Gastrocnemius medialis (tissue), 4 donors: ENCODE data around the gene SPEM1.

Source experiments
- CTCF ChIP-seq, 5 experiments: fragments of 450-650 bp in 3 of 5; fragments of 200-600 bp in 2 of 5; sonication (generic) in 2 of 5; IDR thresholded peaks in 4 of 5; conservative IDR thresholded peaks in 1 of 5; 1 replicate in 4 of 5; 2 replicates in 1 of 5; pipeline ENCODE4 v1.5.1; 2016 to 2019; ENCODE audit warnings: antibody characterized with exemption in 5 of 5, mild to moderate bottlenecking in 3 of 5, moderate library complexity in 3 of 5
- POLR2A ChIP-seq, 2 donors: fragments of 450-650 bp; IDR thresholded peaks; one replicate each; pipeline ENCODE4 v1.6.1; 2017; ENCODE audit warnings: antibody characterized with exemption in 2 of 2, mild to moderate bottlenecking in 2 of 2, moderate library complexity in 2 of 2

- TF ChIP-seq CTCF (IDR thresholded peaks at IDR 0.05 in 4 of 5, conservative IDR thresholded peaks at IDR 0.05 in 1 of 5) = no peak
- TF ChIP-seq POLR2A (IDR thresholded peaks at IDR 0.05) = no peak
These were observed 28.3 kb downstream of the SPEM1 start for GRCh38 chr17:7448461-7448860.
